Testis (tissue), 3 donors: ENCODE data around the gene ATP4A. TPM values are rescaled to one million over a fixed set of nuclear protein-coding genes. Genes with fewer than 3 reads are reported as not detected.

ENCODE experiments used
- DNase-seq: peaks from one replicate; pipeline ENCODE4 v3.0.0-alpha.2; 2019
- H3K27ac ChIP-seq, 2 donors: fragments of 200-600 bp; sonication (generic); one replicate each; pipeline ENCODE4 v1.5.1; 2019
- H3K27me3 ChIP-seq: fragments of 200-600 bp; sonication (generic); one replicate; pipeline ENCODE4 v1.5.1; 2019
- H3K36me3 ChIP-seq: fragments of 200-600 bp; sonication (generic); one replicate; pipeline ENCODE4 v1.5.1; 2017; ENCODE audit warnings: low read depth; ENCODE audit errors: missing control alignments
- H3K4me1 ChIP-seq: fragments of 200-600 bp; sonication (generic); one replicate; pipeline ENCODE4 v1.5.1; 2019
- H3K4me3 ChIP-seq, 2 donors: fragments of 200-600 bp; sonication (generic); one replicate each; pipeline ENCODE4 v1.5.1; 2017 to 2019
- H3K9me3 ChIP-seq: fragments of 200-600 bp; sonication (generic); one replicate; pipeline ENCODE4 v1.5.1; 2017
- POLR2A ChIP-seq: fragments of 450-650 bp; IDR thresholded peaks from one replicate; pipeline ENCODE4 v1.6.1; 2017; ENCODE audit warnings: antibody characterized with exemption, mild to moderate bottlenecking, moderate library complexity
- WGBS, 2 donors: methylation state at CpG; one replicate each; pipeline ENCODE4 v1.1.5; 2018; 5-methylcytosine and 5-hydroxymethylcytosine counted together
- intact Hi-C: fragments of 100-400 bp; cut with DNase I; formaldehyde crosslinking; loops from one replicate; pipeline ENCODE4 v1.15.1; 2023; ENCODE audit warnings: low total_unique reads
- polyA plus RNA-seq: library from polyadenylated mRNA; stranded (reverse); fragments of 350-450 nt; fragmentation: Illumina TruSeq; extraction: RNeasy Lipid Tissue Mini Kit (QIAGEN cat#74804); gene quantifications from one replicate; pipeline ENCODE4 v1.2.3, GENCODE V29; 2014; ENCODE audit warnings: low read depth, low replicate concordance; ENCODE audit not compliant: insufficient read depth
- total RNA-seq, 2 donors: library from RNA; depleted of rRNA; stranded (reverse); fragments of >200 nt; gene quantifications; one replicate each; pipeline ENCODE4 v1.2.3, GENCODE V29; 2016
- TF ChIP-seq, protein P1 (sequence below), 3 experiments: fragments of 450-650 bp in 2 of 3; fragments of 200-600 bp in 1 of 3; sonication (generic) in 1 of 3; IDR thresholded peaks; one replicate each; pipeline ENCODE4 v1.5.1; 2016 to 2019; ENCODE audit warnings: antibody characterized with exemption in 3 of 3, mild to moderate bottlenecking in 2 of 3, moderate library complexity in 1 of 3

The ATP4A gene
- total and polyA plus RNA-seq, 3 donors from 2014 or later, result 0.87 to 1.1 (median 1.1) TPM

- no peak overlapping the region for H3K27ac ChIP-seq
- no peaks in the 10 kb centered on the region for H3K9me3 ChIP-seq
- intact Hi-C loops, result no loop called here
- TF ChIP-seq POLR2A, result no peak
- TF ChIP-seq, protein P1, sequence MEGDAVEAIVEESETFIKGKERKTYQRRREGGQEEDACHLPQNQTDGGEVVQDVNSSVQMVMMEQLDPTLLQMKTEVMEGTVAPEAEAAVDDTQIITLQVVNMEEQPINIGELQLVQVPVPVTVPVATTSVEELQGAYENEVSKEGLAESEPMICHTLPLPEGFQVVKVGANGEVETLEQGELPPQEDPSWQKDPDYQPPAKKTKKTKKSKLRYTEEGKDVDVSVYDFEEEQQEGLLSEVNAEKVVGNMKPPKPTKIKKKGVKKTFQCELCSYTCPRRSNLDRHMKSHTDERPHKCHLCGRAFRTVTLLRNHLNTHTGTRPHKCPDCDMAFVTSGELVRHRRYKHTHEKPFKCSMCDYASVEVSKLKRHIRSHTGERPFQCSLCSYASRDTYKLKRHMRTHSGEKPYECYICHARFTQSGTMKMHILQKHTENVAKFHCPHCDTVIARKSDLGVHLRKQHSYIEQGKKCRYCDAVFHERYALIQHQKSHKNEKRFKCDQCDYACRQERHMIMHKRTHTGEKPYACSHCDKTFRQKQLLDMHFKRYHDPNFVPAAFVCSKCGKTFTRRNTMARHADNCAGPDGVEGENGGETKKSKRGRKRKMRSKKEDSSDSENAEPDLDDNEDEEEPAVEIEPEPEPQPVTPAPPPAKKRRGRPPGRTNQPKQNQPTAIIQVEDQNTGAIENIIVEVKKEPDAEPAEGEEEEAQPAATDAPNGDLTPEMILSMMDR (IDR thresholded peaks at IDR 0.05), result no peak
- H3K4me3 ChIP-seq, result no peak overlapping the region
- no peak for DNase-seq
- peaks cover 4% of the 10 kb centered on the region for H3K4me1 ChIP-seq
- whole genome bisulfite sequencing, 2 donors, result 77 to 81% methylated on average over 12 to 15 of the region's 15 CpGs
- no peaks in the 10 kb centered on the region for H3K36me3 ChIP-seq
- no peaks in the 10 kb centered on the region for H3K27me3 ChIP-seq
These were observed 50.4 kb downstream of the ATP4A start for GRCh38 chr19:35512831-35513627.

- intact Hi-C loops, result no loop called here
- Histone ChIP-seq H3K36me3 (no peaks in the 10 kb centered on the region), H3K4me3 (no peak overlapping the region), H3K4me1 (peaks cover 4% of the 10 kb centered on the region), H3K9me3 (no peaks in the 10 kb centered on the region), H3K27ac (no peak overlapping the region), H3K27me3 (no peaks in the 10 kb centered on the region)
- TF ChIP-seq POLR2A, result no peak
- TF ChIP-seq, protein P1 (IDR thresholded peaks at IDR 0.05), result no peak
- DNase-seq, result no peak
- WGBS, 2 donors, result 0 to 77% methylated on average over 1 to 7 of the region's 7 CpGs
These were observed 52.1 kb downstream of the ATP4A start for GRCh38 chr19:35511337-35511736.

DNA sequence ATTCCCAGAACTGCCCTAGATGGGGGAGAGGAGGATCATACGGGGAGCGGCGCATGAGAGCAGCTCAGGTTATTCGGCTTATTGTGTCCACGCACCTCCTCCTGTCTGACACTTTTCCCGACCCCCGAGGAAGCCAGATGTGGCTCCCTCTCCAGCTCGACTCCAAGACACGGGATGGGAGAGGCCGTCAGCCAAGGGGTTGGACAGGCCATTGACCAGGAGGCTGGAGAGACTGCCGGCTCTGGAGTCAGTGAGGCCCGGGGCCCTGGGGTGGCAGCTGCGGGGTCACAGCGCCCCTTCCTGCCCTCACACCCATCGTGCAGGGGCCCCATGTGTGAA is 52.9 kb downstream of the ATP4A start:
- intact Hi-C loops, result no loop called here
- no peak for TF ChIP-seq POLR2A
- TF ChIP-seq, protein P1 (IDR thresholded peaks at IDR 0.05), result no peak
- no peaks in the 10 kb centered on the region for H3K36me3 ChIP-seq
- H3K9me3 ChIP-seq, result no peaks in the 10 kb centered on the region
- H3K4me3 ChIP-seq, result peak overlapping the region; percentile 31 to 51
- H3K27ac ChIP-seq, result no peak overlapping the region
- peaks cover 4% of the 10 kb centered on the region for H3K4me1 ChIP-seq
- no peak for DNase-seq
- H3K27me3 ChIP-seq, result no peaks in the 10 kb centered on the region
- WGBS, 2 donors, result 5% methylated on average over 4 to 15 of the region's 15 CpGs

- H3K36me3 ChIP-seq, result no peaks in the 10 kb centered on the region
- H3K4me1 ChIP-seq, result peaks cover 4% of the 10 kb centered on the region
- 1% methylated on average over 20 to 39 of the region's 39 CpGs for WGBS, 2 donors
- TF ChIP-seq, protein P1 (IDR thresholded peaks at IDR 0.05), result peak; percentile 80 to 93 (median 84)
- TF ChIP-seq POLR2A, result no peak
- no peaks in the 10 kb centered on the region for H3K9me3 ChIP-seq
- H3K27me3 ChIP-seq, result no peaks in the 10 kb centered on the region
- peak; percentile 77 for DNase-seq
- peak overlapping the region; percentile 31 to 51 for H3K4me3 ChIP-seq
- intact Hi-C loops, result no loop called here
- H3K27ac ChIP-seq, result no peak overlapping the region
These were observed 53.4 kb downstream of the ATP4A start for GRCh38 chr19:35509861-35510625.
